ENCODE results near the gene PTPN9.

Gene PTPN9

DNA sequence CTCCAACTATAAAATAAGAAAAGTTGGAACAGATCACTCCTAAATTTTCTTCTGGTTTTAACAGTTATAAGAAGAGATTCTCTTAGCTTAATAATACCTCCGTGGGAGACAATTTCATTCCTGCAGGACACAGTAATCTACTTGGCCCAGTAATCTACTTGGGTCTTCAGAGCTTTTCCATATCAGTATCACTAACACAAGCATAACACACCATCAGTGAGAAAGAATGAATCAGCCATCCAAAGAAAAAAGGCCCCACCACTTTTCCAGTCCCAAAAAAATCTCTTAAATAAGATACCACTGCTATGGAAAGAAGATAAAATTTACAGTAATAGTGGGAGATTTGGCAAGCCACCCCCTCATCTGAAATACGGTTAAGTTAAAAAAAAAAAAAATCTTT, 147.8 kb downstream of the PTPN9 start:
- H3K4me1 ChIP-seq (ENCODE audit: insufficient read depth, low read length) = no peaks in the 10 kb centered on the region
- H3K9me3 ChIP-seq (ENCODE audit: low read length) = no peaks in the 10 kb centered on the region
- H3K27me3 ChIP-seq (ENCODE audit: insufficient read depth, low read length) = no peaks in the 10 kb centered on the region
- H3K36me3 ChIP-seq (ENCODE audit: insufficient read depth, low read length) = peaks cover 49% of the 10 kb centered on the region
- no peak overlapping the region for H3K4me3 ChIP-seq (ENCODE audit: low read length)
- no peak overlapping the region for H2AFZ ChIP-seq (ENCODE audit: low read depth, low read length)

DNA sequence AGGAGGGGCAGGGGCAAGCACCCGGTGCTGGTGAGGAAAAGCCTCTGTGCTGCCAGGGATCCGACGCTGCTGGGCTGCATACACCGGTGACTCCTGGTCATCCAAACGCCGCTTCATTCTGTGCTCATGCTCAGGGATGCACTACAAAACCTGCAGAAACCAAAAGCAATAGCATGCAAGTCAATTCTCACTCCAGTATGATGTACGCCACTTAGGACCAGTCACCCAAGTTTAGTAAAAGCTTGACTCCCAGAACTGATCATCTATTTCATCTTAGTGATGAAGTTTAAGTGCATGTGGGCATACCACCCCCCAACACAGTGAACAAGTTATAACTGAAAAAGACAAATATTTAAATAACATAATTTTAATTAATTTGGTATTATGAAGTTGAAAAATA, 148.9 kb downstream of the PTPN9 start:
- H3K4me1 ChIP-seq (ENCODE audit: insufficient read depth, low read length) = no peaks in the 10 kb centered on the region
- H3K4me3 ChIP-seq (ENCODE audit: low read length) = no peak overlapping the region
- no peak overlapping the region for H2AFZ ChIP-seq (ENCODE audit: low read depth, low read length)
- H3K9me3 ChIP-seq (ENCODE audit: low read length) = no peaks in the 10 kb centered on the region
- peaks cover 43% of the 10 kb centered on the region for H3K36me3 ChIP-seq (ENCODE audit: insufficient read depth, low read length)
- no peaks in the 10 kb centered on the region for H3K27me3 ChIP-seq (ENCODE audit: insufficient read depth, low read length)

DNA sequence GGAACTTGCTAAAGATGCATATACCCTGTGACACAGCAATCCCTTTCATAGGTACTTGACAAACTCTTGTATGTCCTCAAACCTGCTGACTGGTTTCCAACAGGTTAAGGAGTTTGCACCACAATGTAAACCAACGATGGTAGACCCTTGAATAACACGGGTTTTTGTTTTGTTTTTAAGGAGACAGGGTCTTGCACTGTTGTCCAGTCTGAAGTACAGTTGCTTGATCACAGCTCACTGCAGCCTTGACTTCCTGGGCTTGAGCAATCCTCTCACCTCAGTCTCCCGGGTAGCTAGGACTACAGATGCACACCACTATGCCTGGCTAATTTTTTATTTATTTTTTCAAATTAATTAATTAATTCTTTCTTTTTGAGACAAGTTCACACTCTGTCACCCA, 151.0 kb downstream of the PTPN9 start:
- Histone ChIP-seq H3K36me3 (ENCODE audit: insufficient read depth, low read length) (peaks cover 38% of the 10 kb centered on the region), H2AFZ (ENCODE audit: low read depth, low read length) (no peak overlapping the region), H3K4me1 (ENCODE audit: insufficient read depth, low read length) (no peaks in the 10 kb centered on the region)

DNA sequence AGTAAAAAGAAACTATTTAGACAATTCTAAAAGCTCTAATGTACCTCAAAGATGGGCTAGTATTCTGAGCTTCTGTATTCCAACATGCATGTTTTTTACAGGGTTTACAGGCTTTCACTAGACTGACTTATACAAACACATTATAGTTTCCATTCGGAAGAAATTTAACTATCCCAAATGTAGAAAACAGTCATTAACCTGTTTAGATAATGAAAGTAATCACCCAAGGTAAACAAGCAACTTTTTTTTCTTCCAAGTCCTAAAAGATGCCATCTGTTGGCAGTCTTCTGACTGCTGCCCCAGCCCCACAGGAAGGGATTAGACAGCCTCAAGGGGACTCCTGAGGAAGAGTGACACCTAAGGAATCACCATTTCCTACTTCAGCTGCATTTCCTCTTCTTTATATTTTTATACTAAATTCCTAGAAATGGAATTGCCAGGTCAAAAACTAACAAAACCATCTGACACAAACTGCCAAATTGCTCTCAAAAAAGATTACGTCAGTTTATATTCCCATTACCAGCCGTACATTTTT, 153.1 kb downstream of the PTPN9 start:
- H3K4me1 ChIP-seq (ENCODE audit: insufficient read depth, low read length) = no peaks in the 10 kb centered on the region
- no peak overlapping the region for H2AFZ ChIP-seq (ENCODE audit: low read depth, low read length)
- H3K36me3 ChIP-seq (ENCODE audit: insufficient read depth, low read length) = peaks cover 53% of the 10 kb centered on the region

More for the DNA sequence above, 151.0 kb downstream of the PTPN9 start:
- H3K27me3 ChIP-seq (ENCODE audit: insufficient read depth, low read length) = no peaks in the 10 kb centered on the region
- H3K9me3 ChIP-seq (ENCODE audit: low read length) = no peaks in the 10 kb centered on the region
- no peak overlapping the region for H3K4me3 ChIP-seq (ENCODE audit: low read length)

DNA sequence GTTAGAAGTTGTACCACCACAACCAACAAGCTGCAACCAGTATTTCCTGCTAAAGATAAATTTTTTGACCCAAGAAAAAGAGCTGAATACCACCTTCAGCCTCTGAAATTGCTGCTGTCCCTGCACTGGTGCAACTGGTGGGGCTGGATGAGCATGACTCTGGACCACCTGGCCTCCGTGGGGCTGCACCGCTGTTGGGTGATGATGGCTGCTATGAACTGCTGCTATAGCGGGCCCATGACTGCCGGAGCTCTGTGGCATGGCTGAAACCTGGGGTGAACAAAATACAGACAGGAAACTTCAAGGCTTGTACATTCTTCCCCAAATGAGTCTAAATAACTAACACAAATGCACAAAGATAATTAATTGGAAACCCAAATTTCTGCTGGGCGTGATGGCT, 156.6 kb downstream of the PTPN9 start:
- no peaks in the 10 kb centered on the region for H3K4me1 ChIP-seq (ENCODE audit: insufficient read depth, low read length)
- H2AFZ ChIP-seq (ENCODE audit: low read depth, low read length) = no peak overlapping the region
- no peaks in the 10 kb centered on the region for H3K9me3 ChIP-seq (ENCODE audit: low read length)
- H3K27me3 ChIP-seq (ENCODE audit: insufficient read depth, low read length) = no peaks in the 10 kb centered on the region
- peaks cover 52% of the 10 kb centered on the region for H3K36me3 ChIP-seq (ENCODE audit: insufficient read depth, low read length)
- no peak overlapping the region for H3K4me3 ChIP-seq (ENCODE audit: low read length)

More for the DNA sequence above, 153.1 kb downstream of the PTPN9 start:
- Histone ChIP-seq H3K9me3 (ENCODE audit: low read length) (no peaks in the 10 kb centered on the region), H3K4me3 (ENCODE audit: low read length) (no peak overlapping the region), H3K27me3 (ENCODE audit: insufficient read depth, low read length) (no peaks in the 10 kb centered on the region)

DNA sequence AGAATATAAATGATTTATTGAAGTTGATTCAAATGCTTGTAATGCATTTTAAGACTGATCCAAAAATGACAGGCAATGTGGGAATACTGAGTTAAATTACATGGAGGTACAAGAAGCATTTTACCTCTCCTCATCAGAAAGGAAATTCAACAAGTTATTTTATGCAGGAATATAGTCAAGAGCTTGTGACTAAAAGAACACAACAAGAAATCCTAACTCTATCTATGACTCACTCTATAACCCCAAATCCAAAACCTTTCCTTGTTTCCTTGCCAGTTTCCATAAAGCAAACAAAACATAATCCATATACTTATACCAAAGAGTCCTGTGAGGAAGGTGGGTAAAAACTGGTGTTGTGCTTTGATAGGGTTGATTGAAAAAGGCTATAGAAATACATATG, 158.4 kb downstream of the PTPN9 start:
- no peaks in the 10 kb centered on the region for H3K4me1 ChIP-seq (ENCODE audit: insufficient read depth, low read length)
- peaks cover 47% of the 10 kb centered on the region for H3K36me3 ChIP-seq (ENCODE audit: insufficient read depth, low read length)

DNA sequence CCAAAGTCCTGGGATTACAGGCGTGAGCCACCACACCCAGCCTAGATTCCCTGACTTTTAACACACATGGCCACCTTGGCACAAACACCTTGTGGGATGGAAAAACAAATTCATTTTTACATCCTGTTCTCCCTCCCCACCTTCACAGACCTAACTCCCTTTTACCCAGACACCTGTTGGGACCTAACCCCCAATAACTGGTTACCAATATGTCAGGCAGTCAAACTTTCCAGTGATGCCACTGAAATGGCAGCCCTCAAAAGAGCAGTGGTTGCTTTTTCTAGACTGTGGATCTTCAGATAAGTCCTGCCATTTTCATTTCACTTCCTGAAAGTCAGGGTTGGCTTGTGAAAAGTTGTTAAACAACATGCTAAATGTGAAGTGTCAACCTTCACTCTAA, 162.5 kb downstream of the PTPN9 start:
- Histone ChIP-seq H3K9me3 (ENCODE audit: low read length) (no peaks in the 10 kb centered on the region), H3K36me3 (ENCODE audit: insufficient read depth, low read length) (peaks cover 58% of the 10 kb centered on the region), H3K27me3 (ENCODE audit: insufficient read depth, low read length) (no peaks in the 10 kb centered on the region), H3K4me3 (ENCODE audit: low read length) (no peak overlapping the region), H3K4me1 (ENCODE audit: insufficient read depth, low read length) (no peaks in the 10 kb centered on the region), H2AFZ (ENCODE audit: low read depth, low read length) (no peak overlapping the region)

More for the DNA sequence above, 158.4 kb downstream of the PTPN9 start:
- Histone ChIP-seq H3K4me3 (ENCODE audit: low read length) (no peak overlapping the region), H2AFZ (ENCODE audit: low read depth, low read length) (no peak overlapping the region), H3K27me3 (ENCODE audit: insufficient read depth, low read length) (no peaks in the 10 kb centered on the region), H3K9me3 (ENCODE audit: low read length) (no peaks in the 10 kb centered on the region)

All from neuron (in vitro differentiated cells).